Keratinocyte (primary cell): ENCODE data around the gene SIDT2. TPM values are rescaled to one million over a fixed set of nuclear protein-coding genes. Genes with fewer than 3 reads are reported as not detected.
"Not testable (repeated sequence)": the region's sequence is repeated elsewhere in the genome, so short reads cannot be mapped to it uniquely, and the experiment has no call there.

Source experiments
- DNase-seq: peaks from one replicate; pipeline ENCODE4 v3.0.0-alpha.2; 2011; ENCODE audit warnings: low read depth, missing footprints, low spot score
- FAIRE-seq: peaks from 2 replicates; lab custom pipeline; 2011; peaks lifted over from hg19 to GRCh38; lab: Jason Lieb, UNC
- H2AFZ ChIP-seq: 2 replicates; pipeline ENCODE4 v1.6.0; 2012; ENCODE audit warnings: low read length, control low read depth, inconsistent platforms; ENCODE audit not compliant: control insufficient read depth
- H3K27ac ChIP-seq: 2 replicates; pipeline ENCODE4 v1.5.1; 2011; ENCODE audit warnings: low read length; ENCODE audit not compliant: control insufficient read depth, insufficient read depth
- H3K27me3 ChIP-seq: 3 replicates; pipeline ENCODE4 v1.6.0; 2011; ENCODE audit warnings: low read length; ENCODE audit not compliant: control insufficient read depth, insufficient read depth; ENCODE audit errors: extremely low read depth
- H3K36me3 ChIP-seq, 2 experiments: 2 replicates in 1 of 2; 3 replicates in 1 of 2; pipeline ENCODE4 v1.5.1; 2011; ENCODE audit warnings: low read length in 2 of 2, mild to moderate bottlenecking in 1 of 2; ENCODE audit not compliant: control insufficient read depth in 2 of 2, insufficient read depth in 2 of 2; ENCODE audit errors: extremely low read depth in 1 of 2
- H3K4me1 ChIP-seq: 3 replicates; pipeline ENCODE4 v1.5.1; 2011; ENCODE audit warnings: low read length; ENCODE audit not compliant: control insufficient read depth, insufficient read depth; ENCODE audit errors: extremely low read depth
- H3K4me2 ChIP-seq: 3 replicates; pipeline ENCODE4 v1.6.0; 2011; ENCODE audit warnings: low read depth, low read length; ENCODE audit not compliant: control insufficient read depth, insufficient read depth; ENCODE audit errors: extremely low read depth
- H3K4me3 ChIP-seq, 3 experiments: fragments of 200-600 bp in 1 of 3; sonication (generic) in 1 of 3; 2 replicates in 2 of 3; 3 replicates in 1 of 3; pipeline ENCODE4 v1.5.1; 2011 to 2016; ENCODE audit warnings: low read length in 3 of 3, mild to moderate bottlenecking in 3 of 3, control low read depth in 2 of 3, inconsistent platforms in 1 of 3, low read depth in 1 of 3, mixed read lengths in 1 of 3, mixed run types in 1 of 3, moderate library complexity in 1 of 3; ENCODE audit not compliant: control insufficient read depth in 2 of 3, insufficient read depth in 2 of 3; ENCODE audit errors: extremely low read depth in 1 of 3
- H3K79me2 ChIP-seq: 2 replicates; pipeline ENCODE4 v1.6.0; 2012; ENCODE audit warnings: low read length; ENCODE audit not compliant: control insufficient read depth, insufficient read depth
- H3K9ac ChIP-seq: 3 replicates; pipeline ENCODE4 v1.6.0; 2011; ENCODE audit warnings: low read length; ENCODE audit not compliant: control insufficient read depth, insufficient read depth; ENCODE audit errors: extremely low read depth
- H3K9me1 ChIP-seq: 3 replicates; pipeline ENCODE4 v1.6.0; 2011; ENCODE audit warnings: low read length; ENCODE audit not compliant: control insufficient read depth, insufficient read depth; ENCODE audit errors: extremely low read depth
- H3K9me3 ChIP-seq: 2 replicates; pipeline ENCODE4 v1.5.1; 2012; ENCODE audit warnings: low read depth, low read length; ENCODE audit not compliant: control insufficient read depth
- H4K20me1 ChIP-seq: 3 replicates; pipeline ENCODE4 v1.6.0; 2011; ENCODE audit warnings: low read length; ENCODE audit not compliant: control insufficient read depth, insufficient read depth; ENCODE audit errors: extremely low read depth
- CTCF ChIP-seq, 3 experiments: IDR thresholded peaks in 1 of 3; conservative IDR thresholded peaks in 1 of 3; optimal IDR thresholded peaks in 1 of 3; 2 replicates in 2 of 3; 3 replicates in 1 of 3; pipeline versions ENCODE3 to v1.5.1; 2011; ENCODE audit warnings: low read length in 3 of 3, mild to moderate bottlenecking in 3 of 3, moderate library complexity in 2 of 3, control low read depth in 1 of 3, inconsistent platforms in 1 of 3; ENCODE audit not compliant: insufficient read depth in 2 of 3; ENCODE audit errors: extremely low read depth in 1 of 3
- EZH2 ChIP-seq: IDR thresholded peaks from one replicate; pipeline ENCODE4 v1.6.1; 2012; ENCODE audit warnings: inconsistent platforms, mild to moderate bottlenecking, low read length, moderate library complexity
- dilution Hi-C: fragments of 300-500 bp; cut with MboI; formaldehyde crosslinking; loops from one replicate; pipeline ENCODE4 v1.7.0; 2020; ENCODE audit warnings: low sequenced_read_pairs; ENCODE audit not compliant: extremely low pct_ligation_motif_present
- polyA plus RNA-seq, 5 experiments: library from polyadenylated mRNA; depleted of rRNA in 3 of 5; stranded (reverse) in 3 of 5; stranded (forward) in 1 of 5; unstranded in 1 of 5; fragments of >200 nt; gene quantifications; 1 replicate in 1 of 5; 2 replicates in 3 of 5; 3 replicates in 1 of 5; pipeline versions ENCODE4 v1.2.1 to v1.2.3, GENCODE V29; 2011 to 2012; ENCODE audit warnings: missing spikeins in 2 of 5, low read depth in 1 of 5, low replicate concordance in 1 of 5

Gene SIDT2
- polyA plus RNA-seq, 1 donor (not counting 4 experiments of a cell fraction or from before 2014, with no cell fraction given) = 9.8 TPM

DNA sequence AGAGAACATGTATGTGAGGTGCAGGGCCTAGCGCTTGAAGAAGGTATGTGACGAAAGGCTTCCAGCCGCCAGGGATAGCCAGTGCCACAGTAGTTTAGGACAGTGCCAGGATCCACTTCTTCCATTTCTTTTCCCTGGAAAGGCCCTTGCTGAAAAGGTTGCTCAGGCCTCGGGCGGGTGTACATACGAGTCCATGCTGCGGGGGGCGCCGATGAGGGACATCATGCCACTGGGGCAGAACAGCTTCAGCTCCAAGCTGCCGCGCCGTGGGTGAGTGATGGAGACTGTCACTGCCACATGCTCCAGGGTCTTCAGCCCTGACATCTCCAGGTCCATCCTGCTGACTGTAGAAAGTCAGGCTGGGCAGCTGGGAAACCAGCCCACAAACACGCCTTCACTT is 30.2 kb downstream of the SIDT2 start:
- H3K9ac ChIP-seq, dilution Hi-C loops, H3K9me1 ChIP-seq, H3K4me3 ChIP-seq, H3K79me2 ChIP-seq, H3K4me1 ChIP-seq, H2AFZ ChIP-seq, H3K9me3 ChIP-seq, DNase-seq, H4K20me1 ChIP-seq, H3K27ac ChIP-seq, H3K4me2 ChIP-seq, H3K27me3 ChIP-seq, FAIRE-seq: not testable (repeated sequence)
- H3K36me3 ChIP-seq = peaks cover 12 to 14% of the 10 kb centered on the region in 2 experiments

DNA sequence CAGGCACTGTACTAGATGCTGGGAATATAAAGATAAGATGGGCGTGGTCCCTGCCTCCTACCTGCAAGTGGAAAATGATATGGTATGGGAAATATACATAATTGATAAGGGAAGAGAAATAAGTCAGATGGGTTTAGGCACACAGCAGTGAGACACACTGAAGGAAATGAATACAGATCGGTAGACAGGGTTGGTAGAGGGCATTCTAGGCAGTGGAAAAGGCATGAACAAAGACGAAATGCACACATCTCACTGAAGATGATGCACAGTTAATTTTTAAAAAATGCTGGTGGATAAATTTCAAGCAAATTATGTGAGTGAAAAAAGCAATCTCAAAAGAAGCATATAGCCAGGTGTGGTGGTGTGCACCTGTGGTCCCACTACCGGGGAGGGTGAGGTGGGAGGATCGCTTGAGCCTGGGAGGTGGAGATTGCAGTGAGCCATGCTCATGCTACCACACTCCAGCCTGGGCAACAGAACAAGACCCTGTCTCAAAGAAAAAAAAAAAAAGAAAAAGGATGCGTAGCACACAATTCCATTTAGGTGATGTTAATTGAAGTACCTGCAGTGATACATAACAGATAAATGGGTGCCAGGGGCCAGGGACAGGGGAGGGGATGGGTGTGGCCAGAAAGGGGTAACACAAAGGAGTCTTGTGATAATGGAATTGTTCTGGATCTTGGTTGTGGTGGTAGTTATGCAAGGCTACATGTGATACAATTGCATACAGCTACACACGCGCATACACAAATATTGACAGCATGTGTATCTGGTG is 31.0 kb downstream of the SIDT2 start:
- H3K4me1 ChIP-seq, FAIRE-seq: not testable (repeated sequence)

GRCh38 chr11:117210620-117211019 is 32.1 kb downstream of the SIDT2 start:
- H3K9ac ChIP-seq = no peak overlapping the region
- no peaks in the 10 kb centered on the region for H3K9me1 ChIP-seq
- FAIRE-seq (no peak), DNase-seq (no peak)
- H2AFZ ChIP-seq = no peak overlapping the region
- dilution Hi-C loops = no loop called here
- no peak overlapping the region for H3K27ac ChIP-seq
- H3K9me3 ChIP-seq = no peaks in the 10 kb centered on the region
- TF ChIP-seq EZH2 (no peak), CTCF (optimal IDR thresholded peaks at IDR 0.05 in 1 of 3, IDR thresholded peaks at IDR 0.05 in 1 of 3, conservative IDR thresholded peaks at IDR 0.05 in 1 of 3; ENCODE audit: extremely low read depth in 1 of 3, insufficient read depth in 2 of 3, low read length in 3 of 3) (no peak)
- H3K79me2 ChIP-seq = no peaks in the 10 kb centered on the region
- no peaks in the 10 kb centered on the region for H3K4me1 ChIP-seq
- H3K4me3 ChIP-seq = no peak overlapping the region
- H4K20me1 ChIP-seq = no peaks in the 10 kb centered on the region
- no peaks in the 10 kb centered on the region for H3K27me3 ChIP-seq
- H3K36me3 ChIP-seq = peaks cover 3 to 9% of the 10 kb centered on the region in 2 experiments
- no peak overlapping the region for H3K4me2 ChIP-seq

More for the DNA sequence above, 31.0 kb downstream of the SIDT2 start:
- H2AFZ ChIP-seq, H3K4me3 ChIP-seq, H3K9ac ChIP-seq, H3K4me2 ChIP-seq, H3K9me3 ChIP-seq, DNase-seq, dilution Hi-C loops, H3K9me1 ChIP-seq, H3K27me3 ChIP-seq, H3K27ac ChIP-seq, H3K79me2 ChIP-seq, H4K20me1 ChIP-seq: not testable (repeated sequence)
- H3K36me3 ChIP-seq = peaks cover 12 to 13% of the 10 kb centered on the region in 2 experiments
